Activated CD4-positive, alpha-beta T cell treated with anti-CD3 and anti-CD28 coated beads for 36 hours (primary cell): Measurements from ENCODE around the gene EDEM3. TPM values are rescaled to one million over a fixed set of nuclear protein-coding genes. Genes with fewer than 3 reads are reported as not detected.

ENCODE experiments used
- ATAC-seq: fragments of 200-7000 bp; cut with Tn5 transposase; one replicate; pipeline ENCODE4 v1.10.0; 2021; ENCODE audit warnings: mild to moderate bottlenecking, moderate library complexity
- CTCF ChIA-PET: fragments of 350-600 bp; sonication (Branson Sonifier 250); formaldehyde crosslinking; loops from one replicate; lab custom pipeline; 2021; ENCODE audit warnings: antibody characterized with exemption; lab: Charles Lee
- POLR2A ChIA-PET: fragments of 350-600 bp; sonication (Branson Sonifier 250); formaldehyde crosslinking; loops from one replicate; lab custom pipeline; 2021; ENCODE audit warnings: antibody characterized with exemption, inconsistent platforms; lab: Charles Lee
- DNase-seq: peaks from one replicate; pipeline ENCODE4 v3.0.0-alpha.2; 2020
- H3K27ac Mint-ChIP-seq: one replicate; pipeline ENCODE4 v1.8.0; 2021; ENCODE audit warnings: mixed read lengths
- H3K27me3 Mint-ChIP-seq: one replicate; pipeline ENCODE4 v1.8.0; 2021; ENCODE audit warnings: mixed read lengths
- H3K36me3 Mint-ChIP-seq: one replicate; pipeline ENCODE4 v1.8.0; 2021; ENCODE audit warnings: low read depth, mixed read lengths
- H3K4me1 Mint-ChIP-seq: one replicate; pipeline ENCODE4 v1.8.0; 2021; ENCODE audit warnings: mixed read lengths
- H3K4me3 Mint-ChIP-seq: one replicate; pipeline ENCODE4 v1.8.0; 2021; ENCODE audit warnings: mild to moderate bottlenecking, moderate library complexity, mixed read lengths
- H3K9me3 Mint-ChIP-seq: one replicate; pipeline ENCODE4 v1.8.0; 2021; ENCODE audit warnings: low read depth, mixed read lengths
- intact Hi-C, 2 experiments: fragments of 100-400 bp; cut with DNase I in 1 of 2; cut with micrococcal nuclease in 1 of 2; formaldehyde crosslinking; loops; one replicate each; pipeline versions ENCODE4 v1.14.2 to v1.15.1; 2022 to 2024; cut with DNase I, micrococcal nuclease
- total RNA-seq, 2 experiments: library from RNA; stranded (reverse); gene quantifications; one replicate each; pipeline ENCODE4 v1.2.3, GENCODE V29; 2021

The EDEM3 gene
- 10 to 100 TPM; 14.0 to 15.2 TPM for total RNA-seq

- Mint-ChIP-seq H3K36me3 (peaks cover 2% of the 10 kb centered on the region), H3K27me3 (peaks cover 3% of the 10 kb centered on the region), H3K27ac (peak within 1 kb of the TSS; percentile 93), H3K9me3 (no peaks in the 10 kb centered on the region), H3K4me3 (peak within 1 kb of the TSS; percentile 95), H3K4me1 (peaks cover 44% of the 10 kb centered on the region)
- DNase-seq (peak; percentile 98), ATAC-seq (peak; percentile 95)
- intact Hi-C loops, result loop anchor here (1.0 to 10.0 kb wide), 19 partner anchors 11 to 1620 kb away; partner anchors contain the start of genes IVNS1ABP (in 2 of the 2), ODR4 (in 2 of the 2), RNF2 (in 2 of the 2) and SWT1 (in 2 of the 2)
- ChIA-PET CTCF (interaction anchor here (2.1 to 2.9 kb wide), 2 partner anchors 11 to 51 kb away, joined by 6 to 10 read pairs; no protein-coding TSS in a partner anchor), POLR2A (interaction anchor here (0.9 to 1.5 kb wide), 3 partner anchors 128 to 939 kb away, joined by 3 to 4 read pairs (median 3); no protein-coding TSS in a partner anchor)
Observed at GRCh38 chr1:184754476-184755225, at the start of gene EDEM3. EDEM3 (minus strand) TSS chr1:184754858; CDS start chr1:184754646, 212 bp downstream.

GRCh38 chr1:184804220-184804619 is 49.6 kb upstream of the EDEM3 start:
- Mint-ChIP-seq H3K4me3 (no peak overlapping the region), H3K36me3 (no peaks in the 10 kb centered on the region), H3K27ac (no peak overlapping the region), H3K4me1 (peaks cover 4% of the 10 kb centered on the region), H3K9me3 (no peaks in the 10 kb centered on the region), H3K27me3 (no peaks in the 10 kb centered on the region)
- POLR2A ChIA-PET, result no interaction called here
- no peak for DNase-seq
- ATAC-seq, result no peak
- CTCF ChIA-PET, result interaction anchor here (1.7 to 7.1 kb wide), 3 partner anchors 10 to 366 kb away, joined by 12 to 186 read pairs (median 17); no protein-coding TSS in a partner anchor
- intact Hi-C loops, result no loop called here

GRCh38 chr1:184803180-184803492 is 48.5 kb upstream of the EDEM3 start:
- ChIA-PET CTCF (interaction anchor here (0.8 to 1.5 kb wide), 4 partner anchors 155 to 179 kb away, joined by 3 to 4 read pairs (median 4); no protein-coding TSS in a partner anchor), POLR2A (no interaction called here)
- no peaks in the 10 kb centered on the region for H3K36me3 Mint-ChIP-seq
- no peak overlapping the region for H3K4me3 Mint-ChIP-seq
- H3K4me1 Mint-ChIP-seq, result peaks cover 4% of the 10 kb centered on the region
- intact Hi-C loops, result no loop called here
- no peaks in the 10 kb centered on the region for H3K27me3 Mint-ChIP-seq
- no peaks in the 10 kb centered on the region for H3K9me3 Mint-ChIP-seq
- DNase-seq, result no peak
- ATAC-seq, result no peak
- H3K27ac Mint-ChIP-seq, result no peak overlapping the region

GRCh38 chr1:184802354-184803179 is 47.9 kb upstream of the EDEM3 start:
- CTCF ChIA-PET, result interaction anchor here (0.9 to 1.5 kb wide), 4 partner anchors 13 to 180 kb away, joined by 3 to 4 read pairs (median 4); no protein-coding TSS in a partner anchor
- Mint-ChIP-seq H3K4me3 (no peak overlapping the region), H3K9me3 (no peaks in the 10 kb centered on the region), H3K27me3 (no peaks in the 10 kb centered on the region), H3K4me1 (peaks cover 4% of the 10 kb centered on the region), H3K36me3 (no peaks in the 10 kb centered on the region), H3K27ac (no peak overlapping the region)
- DNase-seq (no peak), ATAC-seq (no peak)
- POLR2A ChIA-PET, result no interaction called here
- intact Hi-C loops, result no loop called here

GRCh38 chr1:184801503-184801902 is 46.8 kb upstream of the EDEM3 start:
- intact Hi-C loops, result no loop called here
- ATAC-seq (no peak), DNase-seq (no peak)
- POLR2A ChIA-PET, result no interaction called here
- peaks cover 4% of the 10 kb centered on the region for H3K4me1 Mint-ChIP-seq
- no peaks in the 10 kb centered on the region for H3K9me3 Mint-ChIP-seq
- CTCF ChIA-PET, result interaction anchor here (0.9 kb wide), 1 partner anchor 12 kb away, joined by 4 read pairs; no protein-coding TSS in a partner anchor
- no peak overlapping the region for H3K27ac Mint-ChIP-seq
- H3K4me3 Mint-ChIP-seq, result no peak overlapping the region
- no peaks in the 10 kb centered on the region for H3K27me3 Mint-ChIP-seq
- no peaks in the 10 kb centered on the region for H3K36me3 Mint-ChIP-seq

- Mint-ChIP-seq H3K27ac (no peak overlapping the region), H3K4me3 (no peak overlapping the region), H3K36me3 (no peaks in the 10 kb centered on the region), H3K27me3 (no peaks in the 10 kb centered on the region), H3K4me1 (peaks cover 4% of the 10 kb centered on the region), H3K9me3 (no peaks in the 10 kb centered on the region)
- ATAC-seq (no peak), DNase-seq (no peak)
- ChIA-PET CTCF (no interaction called here), POLR2A (no interaction called here)
- intact Hi-C loops, result no loop called here
Observed at GRCh38 chr1:184800876-184801275, 46.2 kb upstream of the EDEM3 start.

- no peak for DNase-seq
- Mint-ChIP-seq H3K27ac (no peak overlapping the region), H3K4me3 (no peak overlapping the region), H3K36me3 (no peaks in the 10 kb centered on the region), H3K4me1 (peaks cover 11% of the 10 kb centered on the region), H3K9me3 (no peaks in the 10 kb centered on the region), H3K27me3 (no peaks in the 10 kb centered on the region)
- ChIA-PET POLR2A (interaction anchor here (0.7 kb wide), 1 partner anchor 188 kb away, joined by 3 read pairs; no protein-coding TSS in a partner anchor), CTCF (interaction anchor here (1.0 to 2.1 kb wide), 4 partner anchors 9 to 376 kb away, joined by 3 to 12 read pairs (median 4); no protein-coding TSS in a partner anchor)
- intact Hi-C loops, result no loop called here
- no peak for ATAC-seq
Observed at GRCh38 chr1:184793967-184794366, 39.3 kb upstream of the EDEM3 start.

- Mint-ChIP-seq H3K27me3 (no peaks in the 10 kb centered on the region), H3K4me1 (peaks cover 11% of the 10 kb centered on the region), H3K9me3 (no peaks in the 10 kb centered on the region), H3K36me3 (no peaks in the 10 kb centered on the region), H3K4me3 (no peak overlapping the region), H3K27ac (peak overlapping the region; percentile 24)
- ChIA-PET CTCF (interaction anchor here (1.1 to 1.3 kb wide), 2 partner anchors 13 to 37 kb away, joined by 3 to 5 read pairs; no protein-coding TSS in a partner anchor), POLR2A (no interaction called here)
- ATAC-seq (peak; percentile 92), DNase-seq (peak; percentile 31)
- intact Hi-C loops, result no loop called here
Observed at GRCh38 chr1:184792450-184792969, 37.9 kb upstream of the EDEM3 start.

GRCh38 chr1:184791550-184791900 is 36.9 kb upstream of the EDEM3 start:
- H3K4me1 Mint-ChIP-seq, result peaks cover 11% of the 10 kb centered on the region
- H3K36me3 Mint-ChIP-seq, result no peaks in the 10 kb centered on the region
- H3K27me3 Mint-ChIP-seq, result no peaks in the 10 kb centered on the region
- POLR2A ChIA-PET, result no interaction called here
- ATAC-seq (no peak), DNase-seq (no peak)
- CTCF ChIA-PET, result interaction anchor here (1.1 to 1.3 kb wide), 2 partner anchors 14 to 36 kb away, joined by 3 to 5 read pairs; no protein-coding TSS in a partner anchor
- H3K4me3 Mint-ChIP-seq, result no peak overlapping the region
- intact Hi-C loops, result no loop called here
- no peak overlapping the region for H3K27ac Mint-ChIP-seq
- no peaks in the 10 kb centered on the region for H3K9me3 Mint-ChIP-seq

GRCh38 chr1:184790642-184791549 is 36.2 kb upstream of the EDEM3 start:
- ChIA-PET POLR2A (no interaction called here), CTCF (interaction anchor here (1.1 to 1.5 kb wide), 4 partner anchors 14 to 380 kb away, joined by 3 to 5 read pairs (median 4); no protein-coding TSS in a partner anchor)
- Mint-ChIP-seq H3K36me3 (no peaks in the 10 kb centered on the region), H3K4me1 (peaks cover 11% of the 10 kb centered on the region), H3K4me3 (no peak overlapping the region), H3K27me3 (no peaks in the 10 kb centered on the region), H3K27ac (no peak overlapping the region), H3K9me3 (no peaks in the 10 kb centered on the region)
- DNase-seq (no peak), ATAC-seq (no peak)
- intact Hi-C loops, result no loop called here
